Peyer's patch (tissue), 4 donors: ENCODE data around the gene NKD2.

ENCODE experiments used
- CTCF ChIP-seq, 6 experiments: fragments of 450-650 bp in 4 of 6; fragments of 200-600 bp in 2 of 6; sonication (generic) in 1 of 6; IDR thresholded peaks; one replicate each; pipeline ENCODE4 v1.5.1; 2017 to 2019; ENCODE audit warnings: antibody characterized with exemption in 6 of 6, mild to moderate bottlenecking in 3 of 6, moderate library complexity in 1 of 6
- POLR2A ChIP-seq, 2 donors: fragments of 450-650 bp; IDR thresholded peaks; one replicate each; pipeline ENCODE4 v1.5.1; 2017; ENCODE audit warnings: antibody characterized with exemption in 2 of 2, mild to moderate bottlenecking in 2 of 2, moderate library complexity in 2 of 2

DNA sequence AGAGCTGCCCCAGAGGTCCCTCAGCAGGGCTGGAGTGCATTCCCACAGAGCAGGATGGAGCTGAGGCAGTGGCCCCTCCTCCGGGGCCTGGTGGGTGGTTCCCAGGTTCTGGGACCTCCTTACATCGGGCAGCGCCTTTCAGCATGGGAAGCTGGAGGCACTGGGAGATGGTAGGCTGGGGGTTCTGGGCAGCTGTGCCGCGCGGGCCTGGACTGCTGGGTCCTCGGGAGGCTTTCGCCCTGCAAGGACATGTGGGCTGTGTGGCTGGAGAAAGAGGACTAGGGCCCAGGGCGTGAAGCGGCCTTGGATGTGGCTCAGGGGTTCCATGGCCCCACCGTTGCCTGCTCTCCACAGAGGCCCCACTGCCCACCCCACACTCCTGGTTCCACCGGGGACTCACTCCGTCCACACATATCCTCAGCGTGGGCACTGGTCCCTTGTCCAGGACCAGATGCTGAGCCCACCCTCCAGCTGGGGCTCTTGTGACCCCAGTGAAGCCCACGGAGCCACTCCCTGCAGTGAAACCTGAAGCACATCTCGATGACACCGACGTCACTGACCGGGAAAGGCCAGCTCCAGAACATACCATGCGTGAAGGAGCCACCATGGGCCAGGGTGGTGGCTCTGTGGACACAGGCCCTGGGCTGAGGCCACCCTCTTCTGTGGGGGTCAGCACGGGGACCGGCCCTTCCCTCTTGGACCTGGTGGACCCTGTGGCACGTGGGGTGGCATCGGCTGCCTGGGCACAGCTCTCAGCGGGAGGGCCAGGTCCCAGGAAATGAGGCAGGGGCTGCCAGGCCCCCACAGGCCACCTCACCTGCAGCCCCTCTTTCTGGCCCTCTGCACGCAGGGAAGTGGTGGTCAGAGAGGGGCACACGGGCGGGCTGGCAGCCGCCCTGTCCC lies 31.5 kb upstream of the NKD2 start:
- TF ChIP-seq CTCF (IDR thresholded peaks at IDR 0.05) (no peak), POLR2A (IDR thresholded peaks at IDR 0.05) (no peak)
